Esophagus squamous epithelium (tissue), 5 donors: ENCODE data around the gene ENOPH1. TPM values are rescaled to one million over a fixed set of nuclear protein-coding genes. Genes with fewer than 3 reads are reported as not detected.
A peak's percentile ranks its signal among the peaks of the same experiment; 100 is the strongest.
"Not testable (repeated sequence)": the region's sequence is repeated elsewhere in the genome, so short reads cannot be mapped to it uniquely, and the experiment has no call there.

Experiments
- DNase-seq: peaks from one replicate; lab custom pipeline; 2025; lab: John Stamatoyannopoulos, UW
- H3K27ac ChIP-seq, 4 donors: fragments of 200-600 bp; sonication (generic); one replicate each; pipeline ENCODE4 v1.5.1; 2016 to 2019; ENCODE audit warnings: mild to moderate bottlenecking in 1 of 4
- H3K27me3 ChIP-seq, 4 donors: fragments of 200-600 bp; sonication (generic); 1 replicate in 3 of 4; 2 replicates in 1 of 4; pipeline versions ENCODE4 v1.5.1 to v1.6.0; 2017 to 2021; ENCODE audit warnings: antibody characterized with exemption in 1 of 4
- H3K36me3 ChIP-seq, 3 donors: fragments of 200-600 bp; sonication (generic); one replicate each; pipeline ENCODE4 v1.5.1; 2016 to 2019
- H3K4me1 ChIP-seq, 3 donors: fragments of 200-600 bp; sonication (generic); one replicate each; pipeline ENCODE4 v1.5.1; 2017 to 2019
- H3K4me3 ChIP-seq, 4 donors: fragments of 200-600 bp; sonication (generic); 1 replicate in 3 of 4; 2 replicates in 1 of 4; pipeline ENCODE4 v1.5.1; 2016 to 2019; ENCODE audit warnings: mild to moderate bottlenecking in 2 of 4, moderate library complexity in 1 of 4
- H3K9me3 ChIP-seq, 3 donors: fragments of 200-600 bp; sonication (generic); one replicate each; pipeline ENCODE4 v1.5.1; 2016 to 2019
- CTCF ChIP-seq, 6 experiments: fragments of 450-650 bp in 4 of 6; fragments of 200-600 bp in 2 of 6; sonication (generic) in 2 of 6; IDR thresholded peaks; one replicate each; pipeline ENCODE4 v1.5.1; 2016 to 2019; ENCODE audit warnings: antibody characterized with exemption in 6 of 6, mild to moderate bottlenecking in 4 of 6, moderate library complexity in 4 of 6
- POLR2A ChIP-seq, 4 donors: fragments of 450-650 bp; IDR thresholded peaks; one replicate each; pipeline ENCODE4 v1.6.1; 2017; ENCODE audit warnings: antibody characterized with exemption in 4 of 4, mild to moderate bottlenecking in 4 of 4, moderate library complexity in 3 of 4
- WGBS, 2 donors: methylation state at CpG; one replicate each; pipeline ENCODE4 v1.1.5; 2018; 5-methylcytosine and 5-hydroxymethylcytosine counted together
- intact Hi-C: fragments of 100-400 bp; cut with DNase I; formaldehyde crosslinking; loops from one replicate; pipeline ENCODE4 v1.15.0; 2022
- total RNA-seq, 4 donors: library from RNA; depleted of rRNA; stranded (reverse); fragments of >200 nt; gene quantifications; one replicate each; pipeline ENCODE4 v1.1.0, GENCODE V29; 2016
- donor health status: DM: yes; HTN: yes; CAD: no.

The ENOPH1 gene
- total RNA-seq, 4 donors from 2014 or later, result 21.3 to 39.8 (median 29.9) TPM

GRCh38 chr4:82463221-82463620 is 32.8 kb downstream of the ENOPH1 start:
- intact Hi-C loops, result loop anchor here (10.0 kb wide), 2 partner anchors 282 to 332 kb away; partner anchors contain the start of gene SCD5
- no peak overlapping the region for H3K27ac ChIP-seq
- no peaks in the 10 kb centered on the region for H3K9me3 ChIP-seq
- 93 to 100% methylated on average over 1 of the region's 1 CpG for WGBS, 2 donors
- TF ChIP-seq CTCF (IDR thresholded peaks at IDR 0.05), result no peak
- TF ChIP-seq POLR2A (IDR thresholded peaks at IDR 0.05), result no peak
- peaks cover 0 to 14% (median 0%) of the 10 kb centered on the region in 3 donors for H3K4me1 ChIP-seq
- H3K27me3 ChIP-seq, result no peaks in the 10 kb centered on the region
- no peak overlapping the region for H3K4me3 ChIP-seq
- H3K36me3 ChIP-seq, result peaks cover 0 to 31% (median 9%) of the 10 kb centered on the region in 3 donors
- DNase-seq, result no peak

GRCh38 chr4:82467471-82467870 is 37.1 kb downstream of the ENOPH1 start:
- TF ChIP-seq POLR2A (IDR thresholded peaks at IDR 0.05), result no peak
- no peak overlapping the region for H3K27ac ChIP-seq
- intact Hi-C loops, result loop anchor here (10.0 kb wide), 2 partner anchors 277 to 327 kb away; partner anchors contain the start of gene SCD5

GRCh38 chr4:82469791-82470345 is 39.5 kb downstream of the ENOPH1 start:
- H3K9me3 ChIP-seq, result no peaks in the 10 kb centered on the region
- TF ChIP-seq CTCF (IDR thresholded peaks at IDR 0.05), result no peak
- no peak for TF ChIP-seq POLR2A (IDR thresholded peaks at IDR 0.05)
- no peak overlapping the region for H3K4me3 ChIP-seq
- H3K36me3 ChIP-seq, result no peaks in the 10 kb centered on the region
- DNase-seq, result no peak
- 61 to 100% methylated on average over 1 to 2 of the region's 2 CpGs for WGBS, 2 donors
- H3K4me1 ChIP-seq, result peaks cover 0 to 10% (median 0%) of the 10 kb centered on the region in 3 donors
- H3K27ac ChIP-seq, result peak overlapping the region in 1 of 4 donors; percentile 46
- no peaks in the 10 kb centered on the region for H3K27me3 ChIP-seq
- intact Hi-C loops, result loop anchor here (10.0 kb wide), 2 partner anchors 275 to 325 kb away; partner anchors contain the start of gene SCD5

More at GRCh38 chr4:82467471-82467870, 37.1 kb downstream of the ENOPH1 start:
- Histone ChIP-seq H3K27me3 (no peaks in the 10 kb centered on the region), H3K4me1 (peaks cover 0 to 18% (median 0%) of the 10 kb centered on the region in 3 donors), H3K36me3 (no peaks in the 10 kb centered on the region), H3K4me3 (no peak overlapping the region), H3K9me3 (no peaks in the 10 kb centered on the region)
- 43 to 47% methylated on average over 3 of the region's 3 CpGs for WGBS, 2 donors
- no peak for DNase-seq

- H3K27me3 ChIP-seq, intact Hi-C loops, H3K36me3 ChIP-seq, H3K9me3 ChIP-seq, DNase-seq, H3K4me3 ChIP-seq: not testable (repeated sequence)
- 64 to 87% methylated on average over 5 of the region's 5 CpGs for WGBS, 2 donors
- H3K4me1 ChIP-seq, result peaks cover 0 to 22% (median 0%) of the 10 kb centered on the region in 3 donors
- peak overlapping the region in 2 of 4 donors; percentile 30 to 39 for H3K27ac ChIP-seq
Observed at GRCh38 chr4:82473080-82473479, 42.7 kb downstream of the ENOPH1 start.

GRCh38 chr4:82473621-82474164 is 43.3 kb downstream of the ENOPH1 start:
- H3K4me1 ChIP-seq, result peaks cover 0 to 22% (median 0%) of the 10 kb centered on the region in 3 donors
- no peaks in the 10 kb centered on the region for H3K27me3 ChIP-seq
- no peaks in the 10 kb centered on the region for H3K36me3 ChIP-seq
- no peak for TF ChIP-seq POLR2A (IDR thresholded peaks at IDR 0.05)
- no peak for TF ChIP-seq CTCF (IDR thresholded peaks at IDR 0.05)
- DNase-seq, result no peak
- no peaks in the 10 kb centered on the region for H3K9me3 ChIP-seq
- intact Hi-C loops, result no loop called here
- no peak overlapping the region for H3K27ac ChIP-seq
- no peak overlapping the region for H3K4me3 ChIP-seq
- 94 to 98% methylated on average over 7 to 12 of the region's 15 CpGs for WGBS, 2 donors

- H3K4me3 ChIP-seq, H3K9me3 ChIP-seq, H3K36me3 ChIP-seq, H3K27ac ChIP-seq, H3K27me3 ChIP-seq, DNase-seq, intact Hi-C loops: not testable (repeated sequence)
- peaks cover 0 to 12% (median 0%) of the 10 kb centered on the region in 3 donors for H3K4me1 ChIP-seq
- whole genome bisulfite sequencing, 2 donors, result 91 to 93% methylated on average over 7 of the region's 7 CpGs
Observed at GRCh38 chr4:82475931-82476330, 45.5 kb downstream of the ENOPH1 start.

GRCh38 chr4:82477469-82477868 is 47.1 kb downstream of the ENOPH1 start:
- H3K4me3 ChIP-seq, intact Hi-C loops, H3K36me3 ChIP-seq, H3K9me3 ChIP-seq, H3K27me3 ChIP-seq, H3K27ac ChIP-seq, DNase-seq: not testable (repeated sequence)
- peaks cover 0 to 12% (median 0%) of the 10 kb centered on the region in 3 donors for H3K4me1 ChIP-seq
- WGBS, 2 donors, result 57 to 60% methylated on average over 6 to 8 of the region's 9 CpGs
